ENCODE measurements around the gene ATAD5.
A peak's percentile ranks its signal among the peaks of the same experiment; 100 is the strongest.

Gene ATAD5

GRCh38 chr17:30807896-30808295 is 23.9 kb upstream of the ATAD5 start:
- Histone ChIP-seq H3K9me3 (ENCODE audit: insufficient read depth, low read length) (no peaks in the 10 kb centered on the region), H3K4me3 (ENCODE audit: insufficient read depth, low read length, poor library complexity, severe bottlenecking) (peak overlapping the region; percentile 35), H4K20me1 (ENCODE audit: low read depth, low read length) (no peaks in the 10 kb centered on the region), H3K27ac (ENCODE audit: low read depth, low read length) (peak overlapping the region; percentile 95), H3K9ac (ENCODE audit: low read length) (peak overlapping the region; percentile 39), H3K9me2 (replicated peaks; ENCODE audit: insufficient read depth, low read length) (no peaks in the 10 kb centered on the region), H3K27me3 (ENCODE audit: low read length) (no peaks in the 10 kb centered on the region), H3K79me2 (ENCODE audit: insufficient read depth, low read length) (peaks cover 72% of the 10 kb centered on the region), H2AFZ (ENCODE audit: low read depth, low read length, severe bottlenecking) (no peak overlapping the region), H3K36me3 (ENCODE audit: low read length) (peaks cover 15% of the 10 kb centered on the region; the same call in 1 of the 2 replicates), H3F3A (ENCODE audit: insufficient read depth) (peaks cover 45% of the 10 kb centered on the region), H3K4me2 (ENCODE audit: low read depth, low read length, poor library complexity, severe bottlenecking) (peak overlapping the region; percentile 65)
- no peak for TF ChIP-seq CTCF (IDR thresholded peaks at IDR 0.05; ENCODE audit: insufficient read depth, low read length, poor library complexity, severe bottlenecking)
- no peak for TF ChIP-seq EZH2phosphoT487 (conservative IDR thresholded peaks at IDR 0.05; ENCODE audit: low read length)

DNA sequence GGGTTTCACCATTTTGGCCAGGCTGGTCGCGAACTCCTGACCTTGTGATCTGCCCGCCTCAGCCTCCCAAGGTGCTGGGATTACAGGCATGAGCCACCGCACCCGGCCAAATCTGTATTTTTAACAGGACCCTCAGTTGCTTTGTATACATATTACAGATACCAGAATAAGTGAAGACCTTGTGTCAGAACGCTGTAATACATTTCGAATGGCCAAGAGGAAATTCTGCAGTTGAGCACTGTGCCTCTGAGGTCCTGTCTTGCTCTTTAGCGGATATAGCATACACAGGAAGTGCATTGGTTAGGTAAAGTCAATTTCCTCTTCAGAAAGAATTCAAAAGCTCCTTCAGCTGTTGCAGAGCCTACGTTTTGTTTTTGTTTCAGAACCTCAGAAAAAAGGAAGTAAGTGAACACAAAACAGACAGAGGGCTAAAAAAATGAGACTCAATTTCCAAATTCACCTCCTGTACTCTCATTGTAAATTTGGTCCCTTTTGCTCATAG is 22.9 kb upstream of the ATAD5 start:
- Histone ChIP-seq H3K79me2 (ENCODE audit: insufficient read depth, low read length) (peaks cover 81% of the 10 kb centered on the region), H3K4me2 (ENCODE audit: low read depth, low read length, poor library complexity, severe bottlenecking) (peak overlapping the region; percentile 65), H3F3A (ENCODE audit: insufficient read depth) (peaks cover 50% of the 10 kb centered on the region), H3K9ac (ENCODE audit: low read length) (peak overlapping the region; percentile 49), H3K9me2 (replicated peaks; ENCODE audit: insufficient read depth, low read length) (no peaks in the 10 kb centered on the region), H3K36me3 (ENCODE audit: low read length) (peaks cover 9% of the 10 kb centered on the region; the same call in 1 of the 2 replicates), H3K4me3 (ENCODE audit: insufficient read depth, low read length, poor library complexity, severe bottlenecking) (peak overlapping the region; percentile 41), H3K27ac (ENCODE audit: low read depth, low read length) (peak overlapping the region; percentile 95), H3K9me3 (ENCODE audit: insufficient read depth, low read length) (no peaks in the 10 kb centered on the region), H2AFZ (ENCODE audit: low read depth, low read length, severe bottlenecking) (no peak overlapping the region), H3K27me3 (ENCODE audit: low read length) (no peaks in the 10 kb centered on the region), H4K20me1 (ENCODE audit: low read depth, low read length) (no peaks in the 10 kb centered on the region)
- no peak for TF ChIP-seq CTCF (IDR thresholded peaks at IDR 0.05; ENCODE audit: insufficient read depth, low read length, poor library complexity, severe bottlenecking)
- no peak for TF ChIP-seq EZH2phosphoT487 (conservative IDR thresholded peaks at IDR 0.05; ENCODE audit: low read length)

- Histone ChIP-seq H3K27ac (ENCODE audit: low read depth, low read length) (peak overlapping the region; percentile 95), H2AFZ (ENCODE audit: low read depth, low read length, severe bottlenecking) (no peak overlapping the region), H3K4me2 (ENCODE audit: low read depth, low read length, poor library complexity, severe bottlenecking) (peak overlapping the region; percentile 65), H3K27me3 (ENCODE audit: low read length) (no peaks in the 10 kb centered on the region), H3F3A (ENCODE audit: insufficient read depth) (peaks cover 50% of the 10 kb centered on the region), H3K4me3 (ENCODE audit: insufficient read depth, low read length, poor library complexity, severe bottlenecking) (no peak overlapping the region), H3K36me3 (ENCODE audit: low read length) (no peaks in the 10 kb centered on the region), H3K9me2 (replicated peaks; ENCODE audit: insufficient read depth, low read length) (no peaks in the 10 kb centered on the region), H3K9me3 (ENCODE audit: insufficient read depth, low read length) (no peaks in the 10 kb centered on the region), H3K79me2 (ENCODE audit: insufficient read depth, low read length) (peaks cover 84% of the 10 kb centered on the region), H3K9ac (ENCODE audit: low read length) (peak overlapping the region; percentile 40), H4K20me1 (ENCODE audit: low read depth, low read length) (no peaks in the 10 kb centered on the region)
- no peak for TF ChIP-seq CTCF (IDR thresholded peaks at IDR 0.05; ENCODE audit: insufficient read depth, low read length, poor library complexity, severe bottlenecking)
- TF ChIP-seq EZH2phosphoT487 (conservative IDR thresholded peaks at IDR 0.05; ENCODE audit: low read length): no peak
These were observed 21.9 kb upstream of the ATAD5 start for GRCh38 chr17:30809867-30810266.
